Left ventricle myocardium inferior (tissue), 1 donor: ENCODE measurements around the gene HPS3. TPM values are rescaled to one million over a fixed set of nuclear protein-coding genes. Genes with fewer than 3 reads are reported as not detected.

Experiments used
- DNase-seq: peaks from one replicate; pipeline ENCODE4 v3.0.0-alpha.2; 2020
- H3K27ac ChIP-seq: fragments of 200-600 bp; replicated peaks from 2 replicates; pipeline ENCODE4 v1.8.0; 2021
- H3K27me3 ChIP-seq: fragments of 200-600 bp; 2 replicates; pipeline ENCODE4 v1.8.0; 2021; ENCODE audit warnings: low read depth
- H3K36me3 ChIP-seq: fragments of 200-600 bp; 2 replicates; pipeline ENCODE4 v1.8.0; 2021
- H3K4me1 ChIP-seq: fragments of 200-600 bp; 2 replicates; pipeline ENCODE4 v1.8.0; 2021
- H3K4me3 ChIP-seq: fragments of 200-600 bp; 2 replicates; pipeline ENCODE4 v1.8.0; 2021; ENCODE audit warnings: mild to moderate bottlenecking, moderate library complexity
- H3K9me3 ChIP-seq: fragments of 200-600 bp; replicated peaks from 2 replicates; pipeline ENCODE4 v1.8.0; 2021
- intact Hi-C: fragments of 100-400 bp; cut with micrococcal nuclease; formaldehyde crosslinking; loops from one replicate; pipeline ENCODE4 v1.11.0; 2022
- total RNA-seq: library from RNA; stranded (reverse); fragmentation: NEBNext Ultra II Directional; extraction: Animal tissue kit (Norgen Biotek cat#: 25700); gene quantifications from one replicate; pipeline ENCODE4 v1.2.1, GENCODE V29; 2021
- TF ChIP-seq, protein P1 (sequence below): fragments of 200-600 bp; IDR thresholded peaks from 2 replicates; pipeline ENCODE4 v1.8.0; 2021; ENCODE audit warnings: antibody characterized with exemption, mild to moderate bottlenecking, borderline replicate concordance
- donor health status: DM: no; HTN: yes; CAD: no; lungs with severe emphysema.

Gene HPS3
- total RNA-seq, 1 donor from 2014 or later: 5.6 TPM

DNA sequence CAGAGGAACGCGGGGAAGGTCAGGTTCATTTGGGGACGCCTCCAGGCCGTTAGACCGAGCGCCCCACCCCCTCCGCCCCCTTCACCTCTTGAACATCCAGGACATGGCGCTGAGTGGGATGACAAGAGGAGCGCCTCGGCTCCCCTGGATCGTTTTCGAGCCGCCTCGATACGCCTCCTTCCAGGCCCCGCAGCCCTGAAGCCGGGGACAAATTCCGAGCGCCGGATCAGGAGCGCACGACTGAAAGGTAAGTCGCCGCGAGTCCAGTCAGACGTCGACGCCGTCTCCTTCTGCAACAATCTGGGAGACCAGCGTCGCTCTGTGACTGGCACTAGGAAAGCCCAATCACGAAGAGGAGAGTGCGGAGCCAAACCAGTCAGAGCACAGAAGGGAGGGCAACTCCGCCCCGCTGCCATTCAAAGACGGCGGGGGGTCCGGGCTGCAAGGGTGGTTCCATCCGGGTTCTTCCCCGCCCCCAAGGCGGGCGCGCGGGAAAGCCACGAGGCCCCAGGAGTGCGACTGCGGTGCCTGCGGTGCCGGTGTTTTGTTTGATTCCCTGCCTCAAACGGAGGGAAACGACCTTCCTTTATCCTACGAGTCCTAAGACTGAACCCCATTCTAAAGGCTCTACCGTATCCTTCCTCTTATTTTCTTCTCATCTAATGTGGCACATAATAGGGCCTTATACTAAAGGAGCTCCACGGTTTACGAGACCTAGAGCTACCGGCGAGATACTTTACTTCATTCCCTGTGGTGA, 43.0 kb upstream of the HPS3 start, which contains the start of gene HLTF:
HLTF (minus strand) TSS at position 302 of the 757 bp plus-strand sequence; CDS start at position 105, 197 bp downstream.
- Histone ChIP-seq H3K27ac (peak within 1 kb of the TSS; percentile 85), H3K27me3 (no peaks in the 10 kb centered on the region), H3K4me1 (peaks cover 24% of the 10 kb centered on the region), H3K36me3 (peaks cover 16% of the 10 kb centered on the region), H3K9me3 (no peaks in the 10 kb centered on the region), H3K4me3 (peak within 1 kb of the TSS; percentile 83)
- TF ChIP-seq, protein P1, sequence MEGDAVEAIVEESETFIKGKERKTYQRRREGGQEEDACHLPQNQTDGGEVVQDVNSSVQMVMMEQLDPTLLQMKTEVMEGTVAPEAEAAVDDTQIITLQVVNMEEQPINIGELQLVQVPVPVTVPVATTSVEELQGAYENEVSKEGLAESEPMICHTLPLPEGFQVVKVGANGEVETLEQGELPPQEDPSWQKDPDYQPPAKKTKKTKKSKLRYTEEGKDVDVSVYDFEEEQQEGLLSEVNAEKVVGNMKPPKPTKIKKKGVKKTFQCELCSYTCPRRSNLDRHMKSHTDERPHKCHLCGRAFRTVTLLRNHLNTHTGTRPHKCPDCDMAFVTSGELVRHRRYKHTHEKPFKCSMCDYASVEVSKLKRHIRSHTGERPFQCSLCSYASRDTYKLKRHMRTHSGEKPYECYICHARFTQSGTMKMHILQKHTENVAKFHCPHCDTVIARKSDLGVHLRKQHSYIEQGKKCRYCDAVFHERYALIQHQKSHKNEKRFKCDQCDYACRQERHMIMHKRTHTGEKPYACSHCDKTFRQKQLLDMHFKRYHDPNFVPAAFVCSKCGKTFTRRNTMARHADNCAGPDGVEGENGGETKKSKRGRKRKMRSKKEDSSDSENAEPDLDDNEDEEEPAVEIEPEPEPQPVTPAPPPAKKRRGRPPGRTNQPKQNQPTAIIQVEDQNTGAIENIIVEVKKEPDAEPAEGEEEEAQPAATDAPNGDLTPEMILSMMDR: no peak
- DNase-seq: peak; percentile 94
- intact Hi-C loops: no loop called here

DNA sequence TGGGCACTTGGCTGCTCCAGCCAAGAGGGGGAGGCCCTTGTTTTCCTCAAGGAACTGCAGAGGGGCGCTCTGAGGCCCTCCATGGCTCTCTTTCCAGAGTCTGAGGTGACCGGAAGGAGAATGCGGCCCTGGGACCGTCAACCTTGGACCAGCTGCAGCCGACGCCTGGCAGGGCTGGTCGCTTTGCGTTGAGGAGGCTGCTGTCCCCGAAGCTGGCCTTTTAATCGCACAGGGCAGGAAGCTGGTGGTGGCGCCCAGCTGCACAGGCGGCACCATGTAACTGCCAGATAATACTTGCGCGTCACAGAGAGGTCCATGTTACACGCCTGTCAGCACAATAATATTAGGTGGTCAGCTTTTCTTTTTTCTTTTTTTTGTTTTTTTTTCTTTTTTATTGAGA, 42.2 kb upstream of the HPS3 start:
- Histone ChIP-seq H3K36me3 (peaks cover 16% of the 10 kb centered on the region), H3K4me3 (no peak overlapping the region), H3K4me1 (peaks cover 24% of the 10 kb centered on the region), H3K27me3 (no peaks in the 10 kb centered on the region), H3K27ac (no peak overlapping the region), H3K9me3 (no peaks in the 10 kb centered on the region)
- no peak for DNase-seq
- intact Hi-C loops: no loop called here
- TF ChIP-seq, protein P1: no peak

DNA sequence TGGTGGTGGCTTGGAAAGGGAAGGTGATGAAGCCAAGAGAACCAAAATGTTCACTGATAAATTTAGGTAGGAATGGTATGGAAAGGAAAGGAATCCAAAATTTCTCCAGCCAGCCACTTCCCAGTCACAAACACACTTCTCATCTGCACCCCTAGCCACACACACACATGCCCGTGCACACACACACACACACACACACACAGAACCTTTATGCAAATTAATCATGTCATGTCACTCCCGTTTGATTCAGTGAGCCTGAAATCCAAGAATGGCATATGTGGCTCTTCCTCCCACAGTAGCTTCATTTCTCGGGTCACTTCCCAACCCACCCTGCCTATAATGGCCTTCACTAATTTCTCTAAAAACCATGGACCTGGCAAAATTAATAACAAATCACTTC, 40.0 kb upstream of the HPS3 start:
- peaks cover 3% of the 10 kb centered on the region for H3K36me3 ChIP-seq
- no peaks in the 10 kb centered on the region for H3K9me3 ChIP-seq
- DNase-seq: no peak
- intact Hi-C loops: no loop called here
- H3K27ac ChIP-seq: no peak overlapping the region
- peaks cover 22% of the 10 kb centered on the region for H3K4me1 ChIP-seq
- no peaks in the 10 kb centered on the region for H3K27me3 ChIP-seq
- no peak overlapping the region for H3K4me3 ChIP-seq
- TF ChIP-seq, protein P1: no peak

DNA sequence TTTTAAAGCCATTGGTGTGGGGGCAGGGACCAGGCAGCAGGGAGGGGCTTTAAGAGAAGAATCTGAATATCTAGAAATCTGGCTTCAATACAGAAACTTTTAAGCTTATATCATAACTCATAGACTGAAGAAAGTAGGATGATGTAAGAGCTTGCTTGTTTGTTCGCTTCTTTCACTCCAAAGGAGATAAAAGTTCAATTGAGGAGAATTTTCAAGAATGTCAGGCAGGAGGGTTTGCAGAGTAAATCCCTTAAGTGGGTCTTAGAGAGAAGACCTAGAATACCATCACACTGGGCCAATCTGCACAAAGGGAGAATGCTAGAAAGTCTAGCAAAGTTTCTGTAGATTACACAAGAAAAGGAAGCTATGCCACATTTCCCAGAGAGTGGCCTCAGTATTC, 39.0 kb upstream of the HPS3 start:
- intact Hi-C loops: no loop called here
- H3K27me3 ChIP-seq: no peaks in the 10 kb centered on the region
- H3K4me1 ChIP-seq: peaks cover 11% of the 10 kb centered on the region
- no peak for DNase-seq
- no peaks in the 10 kb centered on the region for H3K36me3 ChIP-seq
- H3K9me3 ChIP-seq: no peaks in the 10 kb centered on the region
- H3K27ac ChIP-seq: no peak overlapping the region
- H3K4me3 ChIP-seq: no peak overlapping the region
- TF ChIP-seq, protein P1: no peak

DNA sequence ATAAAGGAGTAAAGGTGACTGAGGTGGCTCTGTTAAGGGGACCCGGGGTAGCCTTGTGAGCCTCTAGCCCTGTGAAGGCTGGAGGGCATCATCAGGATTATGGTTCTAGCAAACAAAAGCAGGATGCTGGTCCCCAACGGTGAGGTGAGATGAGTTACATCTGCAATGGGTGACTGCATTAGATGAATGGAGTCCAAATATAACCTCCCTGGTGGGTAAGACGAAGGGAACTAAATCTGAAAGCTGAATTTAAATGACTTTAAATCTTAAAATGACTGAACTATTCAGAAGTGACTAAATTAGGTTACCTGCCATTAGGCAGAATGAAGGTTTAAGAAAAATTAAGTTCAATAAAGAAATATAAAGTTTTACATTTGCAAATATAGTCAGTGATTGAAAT, 38.5 kb upstream of the HPS3 start:
- H3K4me1 ChIP-seq: peaks cover 7% of the 10 kb centered on the region
- no peak for DNase-seq
- no peaks in the 10 kb centered on the region for H3K9me3 ChIP-seq
- H3K27me3 ChIP-seq: no peaks in the 10 kb centered on the region
- intact Hi-C loops: no loop called here
- H3K36me3 ChIP-seq: no peaks in the 10 kb centered on the region
- H3K4me3 ChIP-seq: no peak overlapping the region
- TF ChIP-seq, protein P1: no peak
- no peak overlapping the region for H3K27ac ChIP-seq
